Measurements from ENCODE around the gene SLC2A3. TPM values are rescaled to one million over a fixed set of nuclear protein-coding genes. Genes with fewer than 3 reads are reported as not detected.
"Not testable (repeated sequence)": the region's sequence is repeated elsewhere in the genome, so short reads cannot be mapped to it uniquely, and the experiment has no call there.

The SLC2A3 gene
- total RNA-seq, 4 donors from 2014 or later = 0.80 to 10.2 (median 8.1) TPM

- Histone ChIP-seq H3K4me1 (peaks cover 0 to 16% (median 7%) of the 10 kb centered on the region in 4 donors), H3K36me3 (no peaks in the 10 kb centered on the region), H3K9me3 (no peaks in the 10 kb centered on the region), H3K27ac (no peak overlapping the region), H3K27me3 (peaks cover 17% of the 10 kb centered on the region), H3K4me3 (no peak overlapping the region)
- in situ Hi-C loops (cut with MboI; ENCODE audit: low pct_ligation_motif_present in 1 of 4, low pct_unique_long_range_greater_than_20kb in 1 of 4, low sequenced_read_pairs in 3 of 4) = no loop called here
- intact Hi-C loops (cut with DNase I; ENCODE audit: low total_unique reads) = loop anchor here (1.0 kb wide), 1 partner anchor 109 kb away; no protein-coding TSS in a partner anchor
- no peak for DNase-seq
- TF ChIP-seq POLR2AphosphoS5 (IDR thresholded peaks at IDR 0.05) (no peak), POLR2A (IDR thresholded peaks at IDR 0.05) (no peak), CTCF (IDR thresholded peaks at IDR 0.05) (no peak), EP300 (IDR thresholded peaks at IDR 0.05; ENCODE audit: low read depth) (no peak)
- WGBS, 2 donors (ENCODE audit: low coverage in 1 of 2) = 79 to 94% methylated on average over 3 to 6 of the region's 6 CpGs
These were observed 37.5 kb upstream of the SLC2A3 start for GRCh38 chr12:7973457-7973825.

- DNase-seq = no peak
- H3K27me3 ChIP-seq = peaks cover 17% of the 10 kb centered on the region
- intact Hi-C loops (cut with DNase I; ENCODE audit: low total_unique reads) = loop anchor here (1.0 kb wide), 1 partner anchor 109 kb away; no protein-coding TSS in a partner anchor
- in situ Hi-C loops (cut with MboI; ENCODE audit: low pct_ligation_motif_present in 1 of 4, low pct_unique_long_range_greater_than_20kb in 1 of 4, low sequenced_read_pairs in 3 of 4) = no loop called here
- no peaks in the 10 kb centered on the region for H3K9me3 ChIP-seq
- no peaks in the 10 kb centered on the region for H3K36me3 ChIP-seq
- no peak overlapping the region for H3K4me3 ChIP-seq
- TF ChIP-seq CTCF (IDR thresholded peaks at IDR 0.05) (no peak), EP300 (IDR thresholded peaks at IDR 0.05; ENCODE audit: low read depth) (no peak), POLR2AphosphoS5 (IDR thresholded peaks at IDR 0.05) (no peak)
- H3K4me1 ChIP-seq = peaks cover 0 to 16% (median 7%) of the 10 kb centered on the region in 4 donors
- H3K27ac ChIP-seq = peak overlapping the region in 2 of 4 donors; percentile 8 to 48
- WGBS, 2 donors (ENCODE audit: low coverage in 1 of 2) = 84 to 91% methylated on average over 14 to 19 of the region's 19 CpGs
These were observed 36.9 kb upstream of the SLC2A3 start for GRCh38 chr12:7972734-7973456.

- intact Hi-C loops (cut with DNase I; ENCODE audit: low total_unique reads) = not testable (repeated sequence)
These were observed 36.3 kb upstream of the SLC2A3 start for GRCh38 chr12:7972269-7972668.

GRCh38 chr12:7971765-7972164 lies 35.8 kb upstream of the SLC2A3 start:
- peaks cover 0 to 16% (median 7%) of the 10 kb centered on the region in 4 donors for H3K4me1 ChIP-seq
- intact Hi-C loops (cut with DNase I; ENCODE audit: low total_unique reads); DNase-seq; H3K36me3 ChIP-seq; in situ Hi-C loops (cut with MboI; ENCODE audit: low pct_ligation_motif_present in 1 of 4, low pct_unique_long_range_greater_than_20kb in 1 of 4, low sequenced_read_pairs in 3 of 4); H3K9me3 ChIP-seq; H3K4me3 ChIP-seq: not testable (repeated sequence)
- H3K27ac ChIP-seq = peak overlapping the region; percentile 75 to 85 (median 80)
- H3K27me3 ChIP-seq = peaks cover 17% of the 10 kb centered on the region
- 15% methylated on average over 6 of the region's 7 CpGs; no CpG with 5 or more reads in 1 of the 2 donors for WGBS, 2 donors (ENCODE audit: low coverage in 1 of 2)

More at GRCh38 chr12:7972269-7972668, 36.3 kb upstream of the SLC2A3 start:
- DNase-seq; H3K36me3 ChIP-seq; H3K9me3 ChIP-seq; in situ Hi-C loops (cut with MboI; ENCODE audit: low pct_ligation_motif_present in 1 of 4, low pct_unique_long_range_greater_than_20kb in 1 of 4, low sequenced_read_pairs in 3 of 4); H3K4me3 ChIP-seq: not testable (repeated sequence)
- H3K4me1 ChIP-seq = peaks cover 0 to 16% (median 7%) of the 10 kb centered on the region in 4 donors
- 34% methylated on average over 3 of the region's 9 CpGs; no CpG with 5 or more reads in 1 of the 2 donors for WGBS, 2 donors (ENCODE audit: low coverage in 1 of 2)
- peak overlapping the region in 2 of 4 donors; percentile 8 to 48 for H3K27ac ChIP-seq
- peaks cover 17% of the 10 kb centered on the region for H3K27me3 ChIP-seq

GRCh38 chr12:7970475-7971252 lies 34.7 kb upstream of the SLC2A3 start:
- WGBS, 2 donors (ENCODE audit: low coverage in 1 of 2) = 1 to 2% methylated on average over 8 to 49 of the region's 49 CpGs
- Histone ChIP-seq H3K27ac (peak overlapping the region; percentile 75 to 85 (median 80)), H3K4me1 (peaks cover 0 to 16% (median 7%) of the 10 kb centered on the region in 4 donors), H3K27me3 (peaks cover 17% of the 10 kb centered on the region), H3K4me3 (peak overlapping the region; percentile 26 to 53 (median 40)), H3K36me3 (no peaks in the 10 kb centered on the region), H3K9me3 (no peaks in the 10 kb centered on the region)
- in situ Hi-C loops (cut with MboI; ENCODE audit: low pct_ligation_motif_present in 1 of 4, low pct_unique_long_range_greater_than_20kb in 1 of 4, low sequenced_read_pairs in 3 of 4) = no loop called here
- intact Hi-C loops (cut with DNase I; ENCODE audit: low total_unique reads) = no loop called here
- peak; percentile 53 to 74 (median 59) for TF ChIP-seq POLR2AphosphoS5 (IDR thresholded peaks at IDR 0.05)
- peak; percentile 40 for TF ChIP-seq POLR2A (IDR thresholded peaks at IDR 0.05)
- TF ChIP-seq CTCF (IDR thresholded peaks at IDR 0.05) = peak in 2 of 5 experiments; percentile 28 to 36
- peak; percentile 71 for TF ChIP-seq EP300 (IDR thresholded peaks at IDR 0.05; ENCODE audit: low read depth)
- DNase-seq = peak; percentile 82

Measured in transverse colon (tissue), 4 donors.